Measurements from ENCODE around the gene PRG3. TPM values are rescaled to one million over a fixed set of nuclear protein-coding genes. Genes with fewer than 3 reads are reported as not detected.
A peak's percentile ranks its signal among the peaks of the same experiment; 100 is the strongest.
"Not testable (repeated sequence)": the region's sequence is repeated elsewhere in the genome, so short reads cannot be mapped to it uniquely, and the experiment has no call there.

Gene PRG3
- total RNA-seq, 1 donor from 2014 or later: 2.6 TPM

DNA sequence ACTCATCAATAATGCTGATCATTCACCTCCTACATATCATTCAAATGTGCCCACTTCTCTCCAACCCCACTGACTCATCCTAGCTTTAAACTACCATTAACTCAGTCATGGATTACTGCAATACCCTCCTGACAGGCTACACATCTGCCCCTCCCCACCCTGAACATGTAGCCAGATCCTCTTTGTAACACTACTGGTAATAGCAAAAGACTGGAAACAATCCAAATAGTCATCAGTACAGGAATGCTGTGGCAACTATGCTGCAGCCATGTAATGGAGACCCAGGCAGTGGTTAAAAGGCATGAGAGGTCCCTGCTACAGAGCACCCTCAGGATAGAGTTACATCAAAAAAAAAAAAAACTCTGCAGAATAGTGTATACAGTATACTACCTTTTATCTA lies 29.3 kb upstream of the PRG3 start:
- H3K27ac ChIP-seq (ENCODE audit: low read depth, low read length): no peak overlapping the region
- H3K36me3 ChIP-seq (ENCODE audit: control insufficient read depth in 3 of 3, insufficient read depth in 3 of 3, low read length in 3 of 3): peaks cover 28 to 32% (median 30%) of the 10 kb centered on the region in 3 donors
- no peak overlapping the region for H3K9ac ChIP-seq (ENCODE audit: low read depth in 1 of 3, low read length in 3 of 3)
- H3K4me3 ChIP-seq (ENCODE audit: low read length in 3 of 3): no peak overlapping the region
- no peaks in the 10 kb centered on the region for H3K27me3 ChIP-seq (ENCODE audit: control insufficient read depth in 3 of 3, insufficient read depth in 3 of 3, low read length in 3 of 3)
- peaks cover 19 to 31% (median 26%) of the 10 kb centered on the region in 3 donors for H3K4me1 ChIP-seq (ENCODE audit: control insufficient read depth in 3 of 3, insufficient read depth in 3 of 3, low read length in 3 of 3)
- H3K9me3 ChIP-seq (ENCODE audit: control insufficient read depth in 3 of 3, low read length in 3 of 3): no peaks in the 10 kb centered on the region

DNA sequence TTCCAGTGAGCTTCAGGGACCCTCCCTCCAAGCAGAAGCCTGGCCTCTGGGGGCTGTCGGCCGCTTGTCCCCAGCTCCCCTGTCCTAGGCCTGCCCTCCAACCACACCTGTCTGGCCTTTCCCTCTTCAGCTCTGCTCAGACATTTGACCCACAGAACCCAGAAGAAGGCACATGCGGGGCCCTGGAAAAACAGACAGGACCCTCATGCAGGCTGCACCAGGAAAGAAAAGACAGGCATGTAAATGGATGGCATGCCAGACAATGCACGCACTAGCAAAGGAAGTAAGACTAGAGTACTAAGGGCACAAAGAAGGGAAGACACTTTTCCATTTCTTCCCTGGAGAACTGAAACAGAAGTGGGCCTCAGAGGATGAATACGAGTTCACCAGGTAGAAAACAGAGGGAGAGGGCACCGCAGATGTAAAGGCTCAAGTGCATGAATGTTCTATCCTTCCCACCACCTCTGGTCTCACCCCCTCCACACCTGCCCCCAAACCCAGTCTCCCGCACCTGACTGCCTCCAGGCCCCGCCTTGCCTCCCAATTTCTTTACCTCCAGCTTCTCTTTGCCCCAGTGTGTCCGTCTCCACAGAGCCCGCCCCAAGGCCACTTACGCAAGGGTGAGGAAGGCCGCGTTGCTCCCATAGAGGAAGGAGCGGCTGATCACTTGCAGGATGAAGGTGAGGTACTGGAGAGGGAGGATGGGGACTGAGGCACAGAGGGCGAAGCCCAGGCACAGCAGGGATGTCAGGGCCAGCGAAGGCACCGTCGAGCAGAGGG lies 28.6 kb upstream of the PRG3 start:
- peaks cover 19 to 34% (median 31%) of the 10 kb centered on the region in 3 donors for H3K4me1 ChIP-seq (ENCODE audit: control insufficient read depth in 3 of 3, insufficient read depth in 3 of 3, low read length in 3 of 3)
- no peak overlapping the region for H3K9ac ChIP-seq (ENCODE audit: low read depth in 1 of 3, low read length in 3 of 3)
- H3K27me3 ChIP-seq (ENCODE audit: control insufficient read depth in 3 of 3, insufficient read depth in 3 of 3, low read length in 3 of 3): no peaks in the 10 kb centered on the region
- peaks cover 20 to 26% (median 26%) of the 10 kb centered on the region in 3 donors for H3K36me3 ChIP-seq (ENCODE audit: control insufficient read depth in 3 of 3, insufficient read depth in 3 of 3, low read length in 3 of 3)
- H3K27ac ChIP-seq (ENCODE audit: low read depth, low read length): no peak overlapping the region
- H3K9me3 ChIP-seq (ENCODE audit: control insufficient read depth in 3 of 3, low read length in 3 of 3): no peaks in the 10 kb centered on the region
- H3K4me3 ChIP-seq (ENCODE audit: low read length in 3 of 3): no peak overlapping the region

DNA sequence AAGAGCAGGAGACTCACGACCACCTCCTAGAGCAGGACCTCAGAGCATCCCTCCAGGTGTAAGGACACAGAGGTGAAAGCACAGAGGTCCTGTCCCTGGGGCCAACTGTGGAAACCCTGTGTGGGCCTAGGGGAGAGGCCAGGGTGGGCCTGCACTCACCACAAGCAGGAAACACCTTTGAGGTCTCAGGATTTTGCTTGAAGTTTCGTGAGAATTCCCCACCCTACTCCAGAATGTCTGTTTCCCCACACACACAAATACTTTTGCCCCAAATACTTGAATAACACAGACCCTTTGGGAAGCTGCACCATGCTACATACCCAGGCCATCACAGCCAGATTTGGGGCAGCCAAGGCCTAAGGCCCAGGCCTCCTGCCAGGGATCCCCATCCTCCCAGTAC lies 27.8 kb upstream of the PRG3 start:
- no peaks in the 10 kb centered on the region for H3K9me3 ChIP-seq (ENCODE audit: control insufficient read depth in 3 of 3, low read length in 3 of 3)
- no peaks in the 10 kb centered on the region for H3K27me3 ChIP-seq (ENCODE audit: control insufficient read depth in 3 of 3, insufficient read depth in 3 of 3, low read length in 3 of 3)
- H3K4me1 ChIP-seq (ENCODE audit: control insufficient read depth in 3 of 3, insufficient read depth in 3 of 3, low read length in 3 of 3): peaks cover 19 to 32% (median 31%) of the 10 kb centered on the region in 3 donors
- H3K9ac ChIP-seq (ENCODE audit: low read depth in 1 of 3, low read length in 3 of 3): no peak overlapping the region
- H3K4me3 ChIP-seq (ENCODE audit: low read length in 3 of 3): no peak overlapping the region
- H3K36me3 ChIP-seq (ENCODE audit: control insufficient read depth in 3 of 3, insufficient read depth in 3 of 3, low read length in 3 of 3): peaks cover 16 to 23% (median 23%) of the 10 kb centered on the region in 3 donors
- H3K27ac ChIP-seq (ENCODE audit: low read depth, low read length): no peak overlapping the region

DNA sequence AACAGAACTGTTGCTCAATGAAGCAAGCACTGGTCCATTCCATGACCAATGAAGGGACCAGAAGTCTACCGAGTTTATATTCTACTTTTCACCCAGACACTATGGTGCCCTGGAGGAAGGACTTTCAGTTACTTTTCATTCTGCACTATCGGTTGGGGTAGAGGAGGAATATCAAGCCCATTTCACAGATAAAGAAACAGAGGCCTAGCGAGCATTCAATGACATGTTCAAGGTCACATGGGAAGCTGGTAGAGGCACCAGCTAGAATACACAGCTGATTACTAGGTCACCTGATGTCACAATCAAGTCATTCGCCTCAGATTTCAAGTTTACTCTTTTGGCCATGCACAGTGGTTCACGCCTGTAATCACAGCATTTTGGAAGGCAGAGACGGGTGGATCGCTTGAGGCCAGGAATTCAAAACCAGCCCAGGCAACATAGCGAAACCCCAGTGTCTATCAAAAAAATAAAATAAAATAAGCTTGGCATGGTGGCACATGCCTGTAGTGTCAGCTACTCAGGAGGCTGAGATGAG lies 27.1 kb upstream of the PRG3 start:
- Histone ChIP-seq H3K9ac (ENCODE audit: low read depth in 1 of 3, low read length in 3 of 3) (no peak overlapping the region), H3K4me3 (ENCODE audit: low read length in 3 of 3) (no peak overlapping the region), H3K27ac (ENCODE audit: low read depth, low read length) (no peak overlapping the region), H3K27me3 (ENCODE audit: control insufficient read depth in 3 of 3, insufficient read depth in 3 of 3, low read length in 3 of 3) (no peaks in the 10 kb centered on the region), H3K36me3 (ENCODE audit: control insufficient read depth in 3 of 3, insufficient read depth in 3 of 3, low read length in 3 of 3) (peaks cover 11 to 21% (median 20%) of the 10 kb centered on the region in 3 donors), H3K4me1 (ENCODE audit: control insufficient read depth in 3 of 3, insufficient read depth in 3 of 3, low read length in 3 of 3) (peaks cover 19 to 29% (median 27%) of the 10 kb centered on the region in 3 donors), H3K9me3 (ENCODE audit: control insufficient read depth in 3 of 3, low read length in 3 of 3) (no peaks in the 10 kb centered on the region)

DNA sequence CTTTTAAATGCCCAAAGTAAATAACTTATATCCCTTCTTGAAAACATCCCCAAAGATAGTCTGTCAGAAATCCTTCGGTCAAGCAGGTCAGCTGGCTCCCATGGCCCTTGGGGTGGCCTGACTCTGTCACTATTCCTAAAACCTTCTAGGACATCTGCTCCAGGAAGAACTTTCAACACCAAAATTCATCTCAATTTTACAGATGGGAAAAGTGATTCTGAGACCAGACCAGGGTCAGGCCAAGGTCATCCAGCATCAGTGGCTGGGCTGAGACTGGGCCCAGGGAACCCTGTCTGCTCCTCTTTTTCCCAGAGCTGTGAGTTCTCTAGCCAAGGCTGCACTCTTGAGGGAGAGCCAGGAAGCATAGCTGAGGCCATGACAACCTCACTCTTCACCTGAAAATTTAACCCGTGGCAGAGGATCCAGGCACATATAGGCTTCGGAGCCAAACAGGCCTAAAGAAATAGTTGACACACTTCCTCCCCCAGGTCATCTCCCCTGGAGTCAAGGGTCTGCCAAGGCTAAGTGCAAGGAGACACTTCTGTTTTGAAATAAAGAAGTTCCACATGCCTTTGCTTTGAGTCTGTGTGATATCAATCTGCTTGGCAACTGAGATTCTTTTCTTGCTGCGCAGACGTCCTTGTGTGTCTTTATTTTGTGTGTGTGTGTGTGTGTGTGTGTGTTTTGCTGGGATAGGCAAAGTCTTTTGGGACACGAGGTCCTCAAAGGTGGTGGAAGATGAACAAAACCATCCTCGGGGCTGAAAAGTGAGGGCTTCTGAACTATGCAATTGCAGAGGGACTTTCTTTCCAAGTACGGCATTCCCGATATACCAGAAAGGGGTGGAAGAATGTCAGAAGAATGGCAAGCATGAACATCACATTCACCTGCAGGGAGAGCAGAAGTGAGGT lies 26.3 kb upstream of the PRG3 start:
- H3K36me3 ChIP-seq (ENCODE audit: control insufficient read depth in 3 of 3, insufficient read depth in 3 of 3, low read length in 3 of 3): peaks cover 11 to 21% (median 21%) of the 10 kb centered on the region in 3 donors
- H3K9ac ChIP-seq (ENCODE audit: low read depth in 1 of 3, low read length in 3 of 3): peak overlapping the region in 1 of 3 donors; percentile 41
- H3K27ac ChIP-seq (ENCODE audit: low read depth, low read length): peak overlapping the region; percentile 54

DNA sequence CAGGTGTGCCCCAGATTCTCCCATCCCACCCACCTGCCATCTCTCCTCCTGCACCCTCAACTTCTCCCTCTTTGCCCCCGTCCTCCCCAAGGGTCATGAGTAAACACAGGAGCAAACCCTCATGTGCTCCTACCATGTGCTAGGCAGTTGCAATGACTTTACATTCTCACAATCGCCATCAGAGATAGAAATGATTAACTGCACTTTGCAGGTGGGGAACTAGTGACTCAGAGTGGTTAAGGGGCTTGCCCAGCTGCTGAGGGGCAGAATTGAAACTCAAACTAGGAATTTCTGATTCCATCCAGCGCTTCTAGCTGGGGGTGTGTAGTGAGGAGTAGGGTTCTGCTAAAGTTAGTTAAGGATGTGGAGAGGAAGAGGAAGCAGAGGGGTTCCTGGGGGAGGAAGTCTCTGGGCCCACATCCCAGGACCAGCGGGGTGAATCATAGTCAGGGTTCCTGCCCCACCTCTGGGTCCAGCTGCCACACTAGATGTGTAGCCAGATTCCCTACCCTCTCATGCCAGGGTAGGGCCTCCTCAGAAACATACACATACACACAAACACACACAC lies 25.5 kb upstream of the PRG3 start:
- Histone ChIP-seq H3K9ac (ENCODE audit: low read depth in 1 of 3, low read length in 3 of 3) (no peak overlapping the region), H3K4me3 (ENCODE audit: low read length in 3 of 3) (peak overlapping the region in 1 of 3 donors; percentile 22), H3K9me3 (ENCODE audit: control insufficient read depth in 3 of 3, low read length in 3 of 3) (no peaks in the 10 kb centered on the region), H3K27ac (ENCODE audit: low read depth, low read length) (peak overlapping the region; percentile 36), H3K4me1 (ENCODE audit: control insufficient read depth in 3 of 3, insufficient read depth in 3 of 3, low read length in 3 of 3) (peaks cover 19 to 29% (median 27%) of the 10 kb centered on the region in 3 donors), H3K36me3 (ENCODE audit: control insufficient read depth in 3 of 3, insufficient read depth in 3 of 3, low read length in 3 of 3) (peaks cover 11 to 21% (median 21%) of the 10 kb centered on the region in 3 donors), H3K27me3 (ENCODE audit: control insufficient read depth in 3 of 3, insufficient read depth in 3 of 3, low read length in 3 of 3) (peaks cover 0 to 2% (median under 1%) of the 10 kb centered on the region in 3 donors)

More for the DNA sequence above, 26.3 kb upstream of the PRG3 start:
- peaks cover 19 to 29% (median 27%) of the 10 kb centered on the region in 3 donors for H3K4me1 ChIP-seq (ENCODE audit: control insufficient read depth in 3 of 3, insufficient read depth in 3 of 3, low read length in 3 of 3)
- H3K9me3 ChIP-seq (ENCODE audit: control insufficient read depth in 3 of 3, low read length in 3 of 3): no peaks in the 10 kb centered on the region
- no peak overlapping the region for H3K4me3 ChIP-seq (ENCODE audit: low read length in 3 of 3)
- no peaks in the 10 kb centered on the region for H3K27me3 ChIP-seq (ENCODE audit: control insufficient read depth in 3 of 3, insufficient read depth in 3 of 3, low read length in 3 of 3)

DNA sequence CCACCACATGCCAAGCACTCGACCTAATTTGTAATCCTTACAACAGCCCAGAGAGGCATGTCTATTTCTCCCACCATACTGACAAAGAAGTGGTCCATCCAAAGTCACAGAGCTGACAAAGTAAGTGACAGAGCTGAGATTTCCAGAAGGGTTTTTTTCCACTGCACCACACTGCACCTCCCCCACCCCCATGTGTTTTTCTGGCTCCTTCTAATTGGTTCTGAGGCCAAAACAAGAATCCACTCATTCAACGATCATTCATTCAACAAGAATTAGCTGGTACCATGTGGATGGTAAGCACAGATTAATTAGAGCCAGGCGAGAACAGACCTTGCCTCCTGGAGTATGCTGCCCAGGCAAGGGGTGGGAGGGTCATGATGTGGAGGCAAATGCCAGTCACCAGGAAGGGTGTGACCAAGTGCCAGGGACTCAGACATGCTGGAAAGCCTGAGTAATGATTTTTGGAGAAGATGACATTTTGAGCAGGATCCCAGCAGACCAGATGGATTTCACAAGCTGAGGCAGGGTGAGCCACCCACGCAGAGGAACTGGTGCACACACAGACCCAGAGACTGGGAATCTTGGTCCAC lies 24.4 kb upstream of the PRG3 start:
- Histone ChIP-seq H3K9ac (ENCODE audit: low read depth in 1 of 3, low read length in 3 of 3) (no peak overlapping the region), H3K9me3 (ENCODE audit: control insufficient read depth in 3 of 3, low read length in 3 of 3) (no peaks in the 10 kb centered on the region), H3K27me3 (ENCODE audit: control insufficient read depth in 3 of 3, insufficient read depth in 3 of 3, low read length in 3 of 3) (peaks cover 0 to 5% (median 3%) of the 10 kb centered on the region in 3 donors), H3K4me1 (ENCODE audit: control insufficient read depth in 3 of 3, insufficient read depth in 3 of 3, low read length in 3 of 3) (peaks cover 19 to 29% (median 27%) of the 10 kb centered on the region in 3 donors), H3K36me3 (ENCODE audit: control insufficient read depth in 3 of 3, insufficient read depth in 3 of 3, low read length in 3 of 3) (peaks cover 11 to 20% (median 19%) of the 10 kb centered on the region in 3 donors), H3K27ac (ENCODE audit: low read depth, low read length) (no peak overlapping the region), H3K4me3 (ENCODE audit: low read length in 3 of 3) (no peak overlapping the region)

DNA sequence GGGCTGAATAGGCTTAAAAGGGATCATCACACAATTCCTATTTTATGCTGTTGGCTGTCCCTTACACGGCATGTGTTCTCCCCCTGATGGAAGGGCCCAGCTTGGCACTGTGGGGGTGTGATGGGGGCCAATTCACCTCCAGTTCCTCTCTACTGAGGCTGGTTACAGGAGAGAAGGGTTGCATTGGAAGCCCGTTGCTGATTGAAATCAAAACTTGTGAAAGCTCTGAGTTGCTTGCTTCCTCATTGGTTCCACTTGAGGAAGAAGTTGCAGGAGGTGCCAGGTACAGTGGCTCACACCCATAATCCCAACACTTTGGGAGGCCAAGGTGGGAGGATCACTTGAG lies 22.8 kb upstream of the PRG3 start:
- no peak overlapping the region for H3K9ac ChIP-seq (ENCODE audit: low read depth in 1 of 3, low read length in 3 of 3)
- H3K27me3 ChIP-seq (ENCODE audit: control insufficient read depth in 3 of 3, insufficient read depth in 3 of 3, low read length in 3 of 3): peaks cover 0 to 7% (median 3%) of the 10 kb centered on the region in 3 donors
- no peak overlapping the region for H3K4me3 ChIP-seq (ENCODE audit: low read length in 3 of 3)
- no peak overlapping the region for H3K27ac ChIP-seq (ENCODE audit: low read depth, low read length)
- peaks cover 8 to 11% (median 11%) of the 10 kb centered on the region in 3 donors for H3K36me3 ChIP-seq (ENCODE audit: control insufficient read depth in 3 of 3, insufficient read depth in 3 of 3, low read length in 3 of 3)
- no peaks in the 10 kb centered on the region for H3K9me3 ChIP-seq (ENCODE audit: control insufficient read depth in 3 of 3, low read length in 3 of 3)
- peaks cover 19 to 29% (median 27%) of the 10 kb centered on the region in 3 donors for H3K4me1 ChIP-seq (ENCODE audit: control insufficient read depth in 3 of 3, insufficient read depth in 3 of 3, low read length in 3 of 3)

DNA sequence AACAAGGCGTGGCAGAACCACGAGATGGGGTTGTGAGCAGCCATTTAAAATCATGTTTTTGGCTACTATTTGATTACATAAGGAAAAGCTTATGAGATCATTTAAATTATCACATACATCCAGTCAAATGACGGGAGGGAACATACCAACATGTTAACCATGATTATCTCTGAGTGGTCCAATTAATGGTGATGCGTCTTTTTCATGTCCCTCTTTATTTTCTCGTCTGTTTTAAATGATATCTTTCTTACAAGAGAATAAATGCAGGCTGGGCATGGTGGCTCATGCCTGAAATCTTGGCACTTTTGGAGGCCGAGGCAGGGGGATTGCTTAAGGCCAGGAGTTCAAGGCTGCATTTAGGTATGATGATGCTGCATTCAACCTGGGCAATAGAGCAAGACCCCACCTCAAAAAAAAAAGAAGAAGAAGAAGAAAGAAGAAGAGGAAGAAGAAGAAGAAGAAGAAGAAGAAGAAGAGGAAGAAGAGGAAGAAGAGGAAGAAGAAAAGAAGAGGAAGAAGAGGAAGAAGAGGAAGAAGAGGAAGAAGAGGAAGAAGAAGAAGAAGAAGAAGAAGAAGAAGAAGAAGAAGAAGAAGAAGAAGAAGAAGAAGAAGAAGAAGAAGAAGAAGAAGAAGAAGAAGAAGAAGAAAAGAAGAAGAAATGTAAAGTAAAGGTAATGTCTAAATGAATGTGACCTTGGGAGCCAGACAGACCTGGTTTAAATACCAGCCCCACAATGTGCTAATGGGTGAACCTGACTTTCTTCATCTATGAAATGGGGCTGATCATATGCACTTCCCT lies 22.3 kb upstream of the PRG3 start:
- not testable (repeated sequence) for H3K36me3 ChIP-seq (ENCODE audit: control insufficient read depth in 3 of 3, insufficient read depth in 3 of 3, low read length in 3 of 3); H3K9ac ChIP-seq (ENCODE audit: low read depth in 1 of 3, low read length in 3 of 3); H3K4me3 ChIP-seq (ENCODE audit: low read length in 3 of 3); H3K27me3 ChIP-seq (ENCODE audit: control insufficient read depth in 3 of 3, insufficient read depth in 3 of 3, low read length in 3 of 3); H3K27ac ChIP-seq (ENCODE audit: low read depth, low read length); H3K9me3 ChIP-seq (ENCODE audit: control insufficient read depth in 3 of 3, low read length in 3 of 3)
- peaks cover 19 to 29% (median 27%) of the 10 kb centered on the region in 3 donors for H3K4me1 ChIP-seq (ENCODE audit: control insufficient read depth in 3 of 3, insufficient read depth in 3 of 3, low read length in 3 of 3)
